GM12892 (cell line): ENCODE results near the gene PRSS22.

Experiments used
- POLR2A ChIP-seq: IDR thresholded peaks from 2 replicates; pipeline ENCODE4 v1.6.1; 2011; ENCODE audit warnings: low read depth, low read length, control low read depth
- TAF1 ChIP-seq: IDR thresholded peaks from 2 replicates; pipeline ENCODE4 v1.6.1; 2011; ENCODE audit warnings: low read depth, mild to moderate bottlenecking, control low read depth, low read length, borderline replicate concordance

DNA sequence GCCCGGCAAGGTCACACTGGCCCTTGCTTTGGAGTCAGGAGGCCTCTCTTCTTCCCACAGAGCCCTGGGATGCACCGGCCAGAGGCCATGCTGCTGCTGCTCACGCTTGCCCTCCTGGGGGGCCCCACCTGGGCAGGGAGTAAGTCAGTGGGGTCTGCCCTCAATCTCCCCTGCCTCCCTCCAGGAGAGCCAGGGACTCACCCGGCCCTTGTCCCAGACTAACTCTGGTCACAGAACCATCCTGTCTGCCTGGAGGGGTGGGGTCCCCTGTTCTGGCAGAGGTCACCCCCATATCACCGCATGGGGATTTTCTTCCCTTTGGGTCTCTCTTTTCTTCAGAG is 27.6 kb downstream of the PRSS22 start:
- TF ChIP-seq POLR2A (no peak), TAF1 (no peak)
